Transverse colon (tissue), 3 donors: ENCODE data around the gene POLD4.

Experiments used
- CTCF ChIP-seq, 5 experiments: fragments of 200-600 bp in 3 of 5; fragments of 450-650 bp in 2 of 5; sonication (generic) in 3 of 5; IDR thresholded peaks; 1 replicate in 2 of 5; 2 replicates in 3 of 5; pipeline ENCODE4 v1.5.1; 2016 to 2017; ENCODE audit warnings: antibody characterized with exemption in 5 of 5, inconsistent platforms in 3 of 5, mild to moderate bottlenecking in 2 of 5, moderate library complexity in 1 of 5
- EP300 ChIP-seq: sonication (generic); formaldehyde crosslinking; IDR thresholded peaks from one replicate; pipeline ENCODE4 v1.6.1; 2017; ENCODE audit warnings: antibody characterized with exemption, low read depth
- POLR2A ChIP-seq: fragments of 450-650 bp; IDR thresholded peaks from one replicate; pipeline ENCODE4 v1.6.1; 2016; ENCODE audit warnings: antibody characterized with exemption, mild to moderate bottlenecking, moderate library complexity

DNA sequence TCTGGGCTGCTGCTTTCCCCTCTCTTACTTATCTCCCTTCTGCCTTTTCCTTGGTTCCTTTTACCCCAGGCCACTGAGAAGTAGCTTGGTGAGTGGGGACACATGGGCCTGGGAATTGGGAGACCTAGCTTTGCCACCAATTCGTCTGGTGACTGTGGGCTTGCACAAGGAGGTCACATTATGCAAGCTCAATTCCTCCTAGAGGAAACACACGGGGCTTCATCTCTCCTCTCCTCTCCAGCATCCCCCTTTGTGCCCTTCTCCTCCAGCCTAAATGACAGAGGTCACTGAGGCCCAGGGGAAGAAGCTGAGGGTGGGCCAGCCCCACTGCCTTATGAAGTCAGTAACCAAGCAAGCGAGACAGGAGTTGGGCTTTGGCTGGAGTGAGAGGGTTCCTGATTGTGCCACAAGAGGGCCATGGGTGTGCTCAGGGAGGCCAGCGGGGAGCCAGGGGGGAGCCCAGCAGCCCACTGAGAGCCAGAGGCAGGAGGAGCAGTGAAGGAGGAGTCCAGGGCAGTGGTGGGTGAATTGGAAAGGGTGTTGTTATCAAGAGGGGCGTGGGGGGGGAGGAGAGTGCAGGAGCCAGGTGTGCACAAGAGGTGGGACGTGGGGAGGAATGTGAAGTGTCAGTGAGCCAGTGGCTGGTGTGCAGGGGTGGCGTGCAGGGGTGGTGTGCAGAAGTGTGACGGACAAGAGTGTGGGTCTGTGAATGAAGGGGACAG is 18.0 kb upstream of the POLD4 start:
- TF ChIP-seq CTCF (IDR thresholded peaks at IDR 0.05) (peak; percentile 38 to 75 (median 53)), POLR2A (no peak), EP300 (no peak)
